Measurements from ENCODE around the gene NFIB. TPM values are rescaled to one million over a fixed set of nuclear protein-coding genes. Genes with fewer than 3 reads are reported as not detected.

NFIB gene
- total and polyA plus RNA-seq, 2 donors (not counting 3 experiments of a cell fraction or from before 2014, with no cell fraction given): 26.4 to 174 TPM

DNA sequence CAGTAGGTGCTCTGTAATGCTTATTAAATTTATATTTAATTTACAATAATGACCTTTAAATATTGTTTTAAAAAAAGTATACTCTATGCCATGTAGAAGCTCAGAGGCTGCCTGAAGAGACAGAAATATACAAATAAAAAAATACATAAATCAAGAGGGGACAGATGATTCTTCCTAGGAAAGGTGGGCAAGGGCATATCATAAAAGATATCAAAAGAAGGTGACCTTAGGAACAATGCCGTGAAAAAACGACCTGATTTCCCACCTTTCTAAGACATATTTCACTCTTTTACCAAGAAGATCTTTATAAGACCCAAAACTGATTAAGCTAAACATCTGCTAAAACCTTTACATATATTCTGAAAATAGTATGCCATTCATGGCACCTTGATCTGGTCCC is 128.9 kb downstream of the NFIB start:
- POLR2A ChIA-PET: no interaction called here
- DNase-seq (ENCODE audit: low read depth, low spot score) (no peak), FAIRE-seq (no peak)
- TF ChIP-seq GATA2 (IDR thresholded peaks at IDR 0.05; ENCODE audit: insufficient read depth, insufficient read length, low read depth, low read length) (no peak), JUN (IDR thresholded peaks at IDR 0.05; ENCODE audit: borderline replicate concordance, insufficient read depth, insufficient read length, low read depth) (no peak), MYC (IDR thresholded peaks at IDR 0.05; ENCODE audit: low read depth, low read length) (no peak), POLR2AphosphoS5 (IDR thresholded peaks at IDR 0.05; ENCODE audit: insufficient read depth, low read depth, low read length) (no peak), FOS (IDR thresholded peaks at IDR 0.05; ENCODE audit: borderline replicate concordance, insufficient read depth, low read length) (no peak), POLR2A (IDR thresholded peaks at IDR 0.05; ENCODE audit: low read depth, low read length) (no peak), EZH2 (IDR thresholded peaks at IDR 0.05; ENCODE audit: borderline replicate concordance, low read depth, low read length, severe bottlenecking) (no peak), CTCF (IDR thresholded peaks at IDR 0.05; ENCODE audit: extremely low read depth in 1 of 2, insufficient read depth in 1 of 2, low read depth in 1 of 2, low read length in 2 of 2) (no peak)
- TF ChIP-seq, protein P1, sequence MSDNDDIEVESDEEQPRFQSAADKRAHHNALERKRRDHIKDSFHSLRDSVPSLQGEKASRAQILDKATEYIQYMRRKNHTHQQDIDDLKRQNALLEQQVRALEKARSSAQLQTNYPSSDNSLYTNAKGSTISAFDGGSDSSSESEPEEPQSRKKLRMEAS (IDR thresholded peaks at IDR 0.05; ENCODE audit: insufficient read depth, insufficient read length): no peak
- CTCF ChIA-PET: interaction anchor here (1.1 kb wide), 1 partner anchor 36 kb away, joined by 3 read pairs; no protein-coding TSS in a partner anchor
- no peak overlapping the region for H2AFZ ChIP-seq (ENCODE audit: low read depth, low read length)
- no peaks in the 10 kb centered on the region for H4K20me1 ChIP-seq (replicated peaks; ENCODE audit: control insufficient read depth, extremely low read depth, insufficient read depth, low read length)
- intact Hi-C loops (cut with micrococcal nuclease): no loop called here
- no peaks in the 10 kb centered on the region for H3K36me3 ChIP-seq (ENCODE audit: control insufficient read depth in 2 of 2, extremely low read depth in 1 of 2, insufficient read depth in 2 of 2, low read length in 2 of 2)
- H3K27me3 ChIP-seq (ENCODE audit: control insufficient read depth in 2 of 2, insufficient read depth in 2 of 2, low read length in 2 of 2): no peaks in the 10 kb centered on the region
- H3K4me2 ChIP-seq (ENCODE audit: insufficient read depth, low read length): no peak overlapping the region
- peaks cover 84% of the 10 kb centered on the region for H3K79me2 ChIP-seq (ENCODE audit: control insufficient read depth, insufficient read depth, low read length)
- H3K9me3 ChIP-seq (replicated peaks; ENCODE audit: control insufficient read depth, insufficient read depth, low read length): no peaks in the 10 kb centered on the region
- H3K9me1 ChIP-seq (replicated peaks; ENCODE audit: control insufficient read depth, extremely low read depth, insufficient read depth, low read length): no peaks in the 10 kb centered on the region
- no peak overlapping the region for H3K4me3 ChIP-seq (replicated peaks in 1 of 3; ENCODE audit: insufficient read depth in 1 of 3, low read depth in 1 of 3, low read length in 3 of 3)
- BruUV-seq (replicated peaks): no TSS peak
- H3K4me1 ChIP-seq (ENCODE audit: control insufficient read depth, extremely low read depth, insufficient read depth, low read length): peaks cover 27% of the 10 kb centered on the region
- H3K9ac ChIP-seq (replicated peaks; ENCODE audit: extremely low read depth, insufficient read depth, low read length): no peak overlapping the region
- dilution Hi-C loops (cut with MboI; ENCODE audit: extremely low pct_ligation_motif_present, low sequenced_read_pairs): no loop called here
- H3K27ac ChIP-seq (ENCODE audit: insufficient read depth, low read depth, low read length): no peak overlapping the region

Data from endothelial cell of umbilical vein (primary cell).